Kidney epithelial cell (primary cell): ENCODE results near the gene TRERF1. TPM values are rescaled to one million over a fixed set of nuclear protein-coding genes. Genes with fewer than 3 reads are reported as not detected.

Source experiments
- DNase-seq: peaks from one replicate; pipeline ENCODE4 v3.0.0-alpha.2; 2010; ENCODE audit warnings: low read depth
- H3K27me3 ChIP-seq: 2 replicates; pipeline ENCODE4 v1.6.0; 2011; ENCODE audit warnings: low read length; ENCODE audit not compliant: control insufficient read depth, insufficient read depth
- H3K36me3 ChIP-seq: 2 replicates; pipeline ENCODE4 v1.5.1; 2011; ENCODE audit warnings: low read length; ENCODE audit not compliant: control insufficient read depth, insufficient read depth
- H3K4me3 ChIP-seq: 2 replicates; pipeline ENCODE4 v1.5.1; 2011; ENCODE audit warnings: low read depth, mild to moderate bottlenecking, control low read depth, low read length
- total RNA-seq: library from RNA; depleted of rRNA; stranded (reverse); fragments of >200 nt; gene quantifications from 2 replicates; pipeline ENCODE4 v1.2.3, GENCODE V29; 2015
- TF ChIP-seq, protein P1 (sequence below): IDR thresholded peaks from 2 replicates; pipeline ENCODE4 v1.5.1; 2011; ENCODE audit warnings: mild to moderate bottlenecking, moderate library complexity, low read length, control low read depth, inconsistent platforms; ENCODE audit not compliant: insufficient read depth, poor library complexity, severe bottlenecking

The TRERF1 gene
- total RNA-seq, 1 donor from 2014 or later, result 1.4 TPM

DNA sequence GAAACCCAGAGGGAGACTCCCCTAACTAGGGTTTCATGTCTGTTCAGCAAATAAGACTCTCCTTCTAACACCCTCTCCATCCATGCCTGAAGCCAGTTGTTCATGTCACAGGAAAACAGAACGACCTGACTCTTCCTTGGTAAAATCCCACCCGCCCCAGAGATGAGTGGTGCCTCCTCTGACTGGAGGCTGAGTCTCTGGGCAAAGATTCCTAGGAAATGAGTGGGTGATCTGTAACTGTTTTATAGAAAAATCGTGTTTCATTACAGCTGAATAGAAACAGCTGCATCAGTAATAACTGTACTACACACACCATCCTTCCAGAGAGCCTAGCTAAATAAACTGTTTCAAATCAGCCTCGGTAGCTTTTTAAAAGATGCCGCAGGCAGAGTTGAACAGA is 196.7 kb downstream of the TRERF1 start:
- H3K4me3 ChIP-seq, result no peak overlapping the region
- H3K36me3 ChIP-seq, result no peaks in the 10 kb centered on the region
- H3K27me3 ChIP-seq, result no peaks in the 10 kb centered on the region
- no peak for DNase-seq
- TF ChIP-seq, protein P1, sequence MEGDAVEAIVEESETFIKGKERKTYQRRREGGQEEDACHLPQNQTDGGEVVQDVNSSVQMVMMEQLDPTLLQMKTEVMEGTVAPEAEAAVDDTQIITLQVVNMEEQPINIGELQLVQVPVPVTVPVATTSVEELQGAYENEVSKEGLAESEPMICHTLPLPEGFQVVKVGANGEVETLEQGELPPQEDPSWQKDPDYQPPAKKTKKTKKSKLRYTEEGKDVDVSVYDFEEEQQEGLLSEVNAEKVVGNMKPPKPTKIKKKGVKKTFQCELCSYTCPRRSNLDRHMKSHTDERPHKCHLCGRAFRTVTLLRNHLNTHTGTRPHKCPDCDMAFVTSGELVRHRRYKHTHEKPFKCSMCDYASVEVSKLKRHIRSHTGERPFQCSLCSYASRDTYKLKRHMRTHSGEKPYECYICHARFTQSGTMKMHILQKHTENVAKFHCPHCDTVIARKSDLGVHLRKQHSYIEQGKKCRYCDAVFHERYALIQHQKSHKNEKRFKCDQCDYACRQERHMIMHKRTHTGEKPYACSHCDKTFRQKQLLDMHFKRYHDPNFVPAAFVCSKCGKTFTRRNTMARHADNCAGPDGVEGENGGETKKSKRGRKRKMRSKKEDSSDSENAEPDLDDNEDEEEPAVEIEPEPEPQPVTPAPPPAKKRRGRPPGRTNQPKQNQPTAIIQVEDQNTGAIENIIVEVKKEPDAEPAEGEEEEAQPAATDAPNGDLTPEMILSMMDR, result no peak

DNA sequence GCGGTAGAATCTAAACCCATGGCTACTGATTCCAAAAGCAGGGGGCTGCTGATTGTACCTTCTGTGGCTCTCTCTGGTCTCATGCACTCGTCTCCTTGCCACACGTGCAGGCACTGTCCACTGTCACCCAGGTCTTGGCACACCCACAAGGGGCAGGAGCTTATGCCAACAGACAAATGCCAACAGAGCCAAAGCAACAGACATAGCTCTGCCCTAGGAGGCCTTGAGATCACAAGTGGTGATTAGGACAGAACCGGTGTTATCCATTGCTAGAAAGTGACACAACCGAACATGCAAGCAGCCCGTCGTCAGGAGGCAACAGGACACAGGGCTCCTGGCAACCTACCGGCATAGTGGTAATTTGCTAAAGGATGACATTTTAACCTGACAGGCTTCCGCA is 197.2 kb downstream of the TRERF1 start:
- TF ChIP-seq, protein P1, result no peak
- no peaks in the 10 kb centered on the region for H3K36me3 ChIP-seq

DNA sequence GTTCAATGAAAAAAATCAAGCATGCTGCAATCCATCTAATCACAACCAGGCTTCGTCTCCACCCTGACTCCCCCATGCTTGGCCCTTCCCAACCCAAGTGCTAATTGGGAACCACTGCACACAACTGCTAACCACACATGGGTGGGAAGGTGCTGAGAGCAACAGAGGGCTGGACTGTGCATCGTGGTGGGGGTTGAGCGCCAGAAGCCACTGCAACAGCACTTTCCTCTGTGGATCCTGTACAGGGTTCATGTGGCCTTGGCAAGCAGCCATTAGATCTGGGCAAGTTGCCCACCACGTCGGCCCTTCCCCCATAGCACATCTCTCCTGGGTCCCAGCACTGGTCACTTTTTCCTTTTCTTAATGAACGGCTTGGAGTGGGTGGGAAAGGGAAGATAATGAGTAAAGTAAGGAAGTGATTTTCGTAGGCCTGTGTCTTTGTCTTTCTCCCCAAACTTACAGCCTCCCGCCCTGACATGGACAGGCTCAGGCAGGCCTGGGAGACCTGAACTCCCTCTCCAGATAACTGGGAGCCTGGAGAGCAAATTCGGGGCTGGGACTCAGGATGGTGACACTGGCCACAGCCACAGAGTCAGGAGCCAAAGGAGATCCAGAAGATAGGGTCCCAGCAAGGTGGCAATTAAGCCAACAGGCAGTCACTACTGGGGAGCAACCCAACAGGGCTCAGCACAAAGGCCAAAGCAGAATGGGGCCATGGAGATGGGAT is 199.7 kb downstream of the TRERF1 start:
- no peak overlapping the region for H3K4me3 ChIP-seq
- DNase-seq, result no peak
- H3K27me3 ChIP-seq, result no peaks in the 10 kb centered on the region
- TF ChIP-seq, protein P1, result no peak
- H3K36me3 ChIP-seq, result no peaks in the 10 kb centered on the region

More for the DNA sequence above, 197.2 kb downstream of the TRERF1 start:
- H3K27me3 ChIP-seq, result no peaks in the 10 kb centered on the region
- H3K4me3 ChIP-seq, result no peak overlapping the region
- DNase-seq, result no peak

DNA sequence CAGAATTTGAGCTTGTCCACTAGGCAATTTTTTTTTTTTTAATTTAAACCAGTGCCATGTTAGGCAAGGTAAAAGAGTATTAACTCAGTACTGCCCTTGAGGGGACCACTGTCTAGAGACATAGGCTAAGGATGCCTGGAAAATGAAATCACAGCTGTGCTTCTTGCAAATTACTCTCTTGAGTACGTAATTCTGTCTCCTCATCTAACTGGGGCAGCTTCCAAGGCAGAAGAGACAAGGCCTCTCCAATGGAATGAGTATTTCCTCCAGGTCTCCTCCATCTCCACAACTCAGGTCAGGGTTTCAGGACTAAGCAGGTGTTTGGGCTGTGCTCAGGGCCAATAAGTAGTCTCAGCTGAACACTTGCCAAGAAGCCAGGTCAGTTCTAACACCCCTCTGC is 200.2 kb downstream of the TRERF1 start:
- TF ChIP-seq, protein P1, result no peak

DNA sequence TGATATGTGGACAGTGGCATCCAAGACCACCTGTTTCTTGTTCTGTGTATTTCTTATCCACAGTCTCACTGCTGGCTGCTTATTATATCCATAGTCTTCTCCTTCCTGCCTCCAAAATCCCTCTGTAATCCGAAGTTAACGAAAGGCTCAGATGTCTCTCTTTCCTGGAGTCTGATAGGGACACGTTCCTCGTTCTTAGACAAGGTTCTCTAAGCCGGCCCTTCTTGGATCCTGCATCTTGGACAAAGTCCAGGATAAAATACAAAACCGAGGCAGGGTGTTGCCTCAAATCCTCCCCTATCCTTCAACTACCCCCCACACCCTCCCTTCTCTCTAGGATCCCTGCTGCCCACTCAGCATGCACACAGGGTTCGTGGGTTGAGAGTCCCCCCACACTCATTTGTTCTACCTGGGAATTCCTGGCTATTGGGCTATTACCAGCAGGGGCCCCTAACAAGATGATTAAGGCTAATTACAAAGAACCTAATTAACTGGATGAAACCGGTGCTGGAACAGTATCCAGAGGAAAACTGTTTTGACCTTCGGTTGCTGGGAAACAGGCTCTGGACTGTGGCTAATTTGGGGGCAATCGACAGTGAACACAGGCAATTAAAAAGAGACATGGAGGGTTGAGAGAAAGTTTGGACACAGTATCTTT is 201.3 kb downstream of the TRERF1 start:
- no peak for DNase-seq
- H3K27me3 ChIP-seq, result no peaks in the 10 kb centered on the region
- H3K4me3 ChIP-seq, result no peak overlapping the region
- TF ChIP-seq, protein P1, result no peak
- H3K36me3 ChIP-seq, result no peaks in the 10 kb centered on the region

More for the DNA sequence above, 200.2 kb downstream of the TRERF1 start:
- H3K36me3 ChIP-seq, result no peaks in the 10 kb centered on the region
- no peak overlapping the region for H3K4me3 ChIP-seq
- no peak for DNase-seq
- H3K27me3 ChIP-seq, result no peaks in the 10 kb centered on the region
